HUES64 (cell line): ENCODE results near the gene EIPR1.

Experiments used
- H3K27ac ChIP-seq: 2 replicates; pipeline ENCODE4 v1.7.0; 2013; ENCODE audit warnings: low read depth, low read length, inconsistent platforms
- H3K27me3 ChIP-seq: 2 replicates; pipeline ENCODE4 v1.6.1; 2013; ENCODE audit warnings: mild to moderate bottlenecking, low read length; ENCODE audit not compliant: insufficient read depth
- H3K36me3 ChIP-seq: 2 replicates; pipeline ENCODE4 v1.6.1; 2013; ENCODE audit warnings: mild to moderate bottlenecking, low read length; ENCODE audit not compliant: insufficient read depth
- H3K4me1 ChIP-seq: 2 replicates; pipeline ENCODE4 v1.6.1; 2013; ENCODE audit warnings: mild to moderate bottlenecking, low read length, moderate library complexity; ENCODE audit not compliant: insufficient read depth
- H3K4me3 ChIP-seq: 2 replicates; pipeline ENCODE4 v1.5.1; 2013; ENCODE audit warnings: mild to moderate bottlenecking, low read length, moderate library complexity
- H3K9ac ChIP-seq: 2 replicates; pipeline ENCODE4 v1.6.1; 2013; ENCODE audit warnings: mild to moderate bottlenecking, low read depth, low read length
- H3K9me3 ChIP-seq: 2 replicates; pipeline ENCODE4 v1.6.1; 2013; ENCODE audit warnings: low read depth, low read length; ENCODE audit not compliant: insufficient read depth
- WGBS: fragments of 150-250, 120-280 bp; methylation state at CpG from one replicate; pipeline ENCODE4 v1.1.7; 2013; ENCODE audit warnings: missing lambda C conversion rate; 5-methylcytosine and 5-hydroxymethylcytosine counted together

The EIPR1 gene

GRCh38 chr2:3414133-3414860 lies 36.7 kb upstream of the EIPR1 start:
- whole genome bisulfite sequencing: 94% methylated on average over 25 of the region's 25 CpGs
- no peak overlapping the region for H3K9ac ChIP-seq
- H3K27ac ChIP-seq: no peak overlapping the region
- no peaks in the 10 kb centered on the region for H3K9me3 ChIP-seq
- H3K27me3 ChIP-seq: no peaks in the 10 kb centered on the region
- peaks cover 16% of the 10 kb centered on the region for H3K36me3 ChIP-seq
- H3K4me1 ChIP-seq: no peaks in the 10 kb centered on the region
- no peak overlapping the region for H3K4me3 ChIP-seq

- no peak overlapping the region for H3K27ac ChIP-seq
- 94% methylated on average over 4 of the region's 4 CpGs for WGBS
- no peaks in the 10 kb centered on the region for H3K4me1 ChIP-seq
- no peaks in the 10 kb centered on the region for H3K27me3 ChIP-seq
- no peak overlapping the region for H3K9ac ChIP-seq
- H3K36me3 ChIP-seq: peaks cover 16% of the 10 kb centered on the region
- no peaks in the 10 kb centered on the region for H3K9me3 ChIP-seq
- H3K4me3 ChIP-seq: no peak overlapping the region
Observed at GRCh38 chr2:3413697-3414096, 36.1 kb upstream of the EIPR1 start.

- no peak overlapping the region for H3K27ac ChIP-seq
- H3K9ac ChIP-seq: no peak overlapping the region
- H3K4me1 ChIP-seq: no peaks in the 10 kb centered on the region
- H3K27me3 ChIP-seq: no peaks in the 10 kb centered on the region
- H3K9me3 ChIP-seq: no peaks in the 10 kb centered on the region
- no peak overlapping the region for H3K4me3 ChIP-seq
- 91% methylated on average over 3 of the region's 3 CpGs for WGBS
- peaks cover 20% of the 10 kb centered on the region for H3K36me3 ChIP-seq
Observed at GRCh38 chr2:3411103-3411502, 33.5 kb upstream of the EIPR1 start.

- H3K9ac ChIP-seq: no peak overlapping the region
- WGBS: 92% methylated on average over 12 of the region's 12 CpGs
- no peak overlapping the region for H3K4me3 ChIP-seq
Observed at GRCh38 chr2:3409627-3410170, 32.1 kb upstream of the EIPR1 start.

GRCh38 chr2:3408781-3409180 lies 31.2 kb upstream of the EIPR1 start:
- H3K9ac ChIP-seq: no peak overlapping the region
- 96% methylated on average over 13 of the region's 13 CpGs for WGBS
- peaks cover 16% of the 10 kb centered on the region; the same call in 1 of the 2 replicates for H3K36me3 ChIP-seq
- H3K4me3 ChIP-seq: no peak overlapping the region
- no peaks in the 10 kb centered on the region for H3K27me3 ChIP-seq
- H3K9me3 ChIP-seq: no peaks in the 10 kb centered on the region
- H3K4me1 ChIP-seq: no peaks in the 10 kb centered on the region
- H3K27ac ChIP-seq: no peak overlapping the region

More at GRCh38 chr2:3409627-3410170, 32.1 kb upstream of the EIPR1 start:
- peaks cover 22% of the 10 kb centered on the region for H3K36me3 ChIP-seq
- no peaks in the 10 kb centered on the region for H3K27me3 ChIP-seq
- no peaks in the 10 kb centered on the region for H3K4me1 ChIP-seq
- H3K9me3 ChIP-seq: no peaks in the 10 kb centered on the region
- H3K27ac ChIP-seq: no peak overlapping the region

- Histone ChIP-seq H3K9me3 (no peaks in the 10 kb centered on the region), H3K27me3 (no peaks in the 10 kb centered on the region), H3K4me3 (no peak overlapping the region), H3K9ac (no peak overlapping the region), H3K27ac (no peak overlapping the region), H3K36me3 (peaks cover 30% of the 10 kb centered on the region), H3K4me1 (no peaks in the 10 kb centered on the region)
- WGBS: 100% methylated on average over 2 of the region's 3 CpGs
Observed at GRCh38 chr2:3406501-3406900, 28.9 kb upstream of the EIPR1 start.

- Histone ChIP-seq H3K9ac (no peak overlapping the region), H3K4me1 (no peaks in the 10 kb centered on the region), H3K27me3 (no peaks in the 10 kb centered on the region), H3K27ac (no peak overlapping the region), H3K9me3 (no peaks in the 10 kb centered on the region), H3K36me3 (peaks cover 32% of the 10 kb centered on the region), H3K4me3 (no peak overlapping the region)
- 99% methylated on average over 7 of the region's 7 CpGs for WGBS
Observed at GRCh38 chr2:3405876-3406275, 28.3 kb upstream of the EIPR1 start.

GRCh38 chr2:3405307-3405706 lies 27.7 kb upstream of the EIPR1 start:
- H3K4me1 ChIP-seq: no peaks in the 10 kb centered on the region
- no peaks in the 10 kb centered on the region for H3K9me3 ChIP-seq
- H3K36me3 ChIP-seq: peaks cover 37% of the 10 kb centered on the region
- H3K4me3 ChIP-seq: no peak overlapping the region
- H3K27ac ChIP-seq: no peak overlapping the region
- 100% methylated on average over 5 of the region's 6 CpGs for WGBS
- no peaks in the 10 kb centered on the region for H3K27me3 ChIP-seq
- no peak overlapping the region for H3K9ac ChIP-seq

- Histone ChIP-seq H3K36me3 (peaks cover 37% of the 10 kb centered on the region), H3K4me3 (no peak overlapping the region), H3K9ac (no peak overlapping the region)
Observed at GRCh38 chr2:3404349-3404894, 26.8 kb upstream of the EIPR1 start.

GRCh38 chr2:3403587-3404334 lies 26.1 kb upstream of the EIPR1 start:
- H3K9me3 ChIP-seq: no peaks in the 10 kb centered on the region
- no peak overlapping the region for H3K4me3 ChIP-seq
- H3K36me3 ChIP-seq: peaks cover 37% of the 10 kb centered on the region
- H3K9ac ChIP-seq: no peak overlapping the region
- H3K27ac ChIP-seq: no peak overlapping the region
- H3K4me1 ChIP-seq: peaks cover 10% of the 10 kb centered on the region
- 91% methylated on average over 11 of the region's 11 CpGs for WGBS
- H3K27me3 ChIP-seq: no peaks in the 10 kb centered on the region

More at GRCh38 chr2:3404349-3404894, 26.8 kb upstream of the EIPR1 start:
- no peaks in the 10 kb centered on the region for H3K27me3 ChIP-seq
- H3K27ac ChIP-seq: no peak overlapping the region
- WGBS: 91% methylated on average over 11 of the region's 11 CpGs
- peaks cover 6% of the 10 kb centered on the region; the same call in 1 of the 2 replicates for H3K4me1 ChIP-seq
- H3K9me3 ChIP-seq: no peaks in the 10 kb centered on the region

- Histone ChIP-seq H3K9ac (no peak overlapping the region), H3K4me1 (peaks cover 10% of the 10 kb centered on the region), H3K9me3 (peaks cover 16% of the 10 kb centered on the region; the same call in 1 of the 2 replicates), H3K36me3 (peaks cover 47% of the 10 kb centered on the region), H3K27me3 (no peaks in the 10 kb centered on the region), H3K4me3 (no peak overlapping the region), H3K27ac (no peak overlapping the region)
- WGBS: 45% methylated on average over 9 of the region's 9 CpGs
Observed at GRCh38 chr2:3399829-3400228, 22.2 kb upstream of the EIPR1 start.
